ENCODE measurements around the gene DDAH2.

DNA sequence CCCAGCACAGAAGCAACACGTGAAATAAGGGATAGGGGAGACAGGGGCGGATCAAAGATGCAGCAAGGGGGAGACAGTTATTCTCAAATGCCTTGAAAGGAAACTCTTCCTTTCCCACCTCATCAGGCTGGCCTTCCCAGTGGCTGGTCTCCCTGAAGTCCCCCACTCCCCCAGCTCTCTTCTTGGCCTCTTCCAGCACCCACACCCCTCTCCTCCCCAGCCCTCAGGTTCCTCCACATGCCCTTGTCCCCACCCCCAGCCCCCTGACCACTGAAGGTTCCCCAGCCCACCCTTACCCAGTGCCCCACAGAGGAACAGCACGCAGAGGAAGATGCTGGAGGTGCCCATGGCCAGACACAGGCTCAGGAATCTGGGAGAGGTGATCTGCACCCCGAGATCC is 15.6 kb downstream of the DDAH2 start:
- TF ChIP-seq, protein P1, sequence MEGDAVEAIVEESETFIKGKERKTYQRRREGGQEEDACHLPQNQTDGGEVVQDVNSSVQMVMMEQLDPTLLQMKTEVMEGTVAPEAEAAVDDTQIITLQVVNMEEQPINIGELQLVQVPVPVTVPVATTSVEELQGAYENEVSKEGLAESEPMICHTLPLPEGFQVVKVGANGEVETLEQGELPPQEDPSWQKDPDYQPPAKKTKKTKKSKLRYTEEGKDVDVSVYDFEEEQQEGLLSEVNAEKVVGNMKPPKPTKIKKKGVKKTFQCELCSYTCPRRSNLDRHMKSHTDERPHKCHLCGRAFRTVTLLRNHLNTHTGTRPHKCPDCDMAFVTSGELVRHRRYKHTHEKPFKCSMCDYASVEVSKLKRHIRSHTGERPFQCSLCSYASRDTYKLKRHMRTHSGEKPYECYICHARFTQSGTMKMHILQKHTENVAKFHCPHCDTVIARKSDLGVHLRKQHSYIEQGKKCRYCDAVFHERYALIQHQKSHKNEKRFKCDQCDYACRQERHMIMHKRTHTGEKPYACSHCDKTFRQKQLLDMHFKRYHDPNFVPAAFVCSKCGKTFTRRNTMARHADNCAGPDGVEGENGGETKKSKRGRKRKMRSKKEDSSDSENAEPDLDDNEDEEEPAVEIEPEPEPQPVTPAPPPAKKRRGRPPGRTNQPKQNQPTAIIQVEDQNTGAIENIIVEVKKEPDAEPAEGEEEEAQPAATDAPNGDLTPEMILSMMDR (IDR thresholded peaks at IDR 0.05 in 4 of 5, conservative IDR thresholded peaks at IDR 0.05 in 1 of 5), result no peak
- no peak for TF ChIP-seq POLR2A (IDR thresholded peaks at IDR 0.05)
